Ectodermal cell (in vitro differentiated cells): Measurements from ENCODE around the gene VAV1.
"Not testable (repeated sequence)": the region's sequence is repeated elsewhere in the genome, so short reads cannot be mapped to it uniquely, and the experiment has no call there.

Experiments used
- H3K27ac ChIP-seq: 2 replicates; pipeline ENCODE4 v1.7.0; 2013; ENCODE audit warnings: mild to moderate bottlenecking, low read depth, low read length; ENCODE audit not compliant: insufficient read depth, poor library complexity, severe bottlenecking
- H3K27me3 ChIP-seq: 2 replicates; pipeline ENCODE4 v1.7.0; 2013; ENCODE audit warnings: mild to moderate bottlenecking, low read length; ENCODE audit not compliant: insufficient read depth, control insufficient read depth, poor library complexity, severe bottlenecking
- H3K36me3 ChIP-seq: one replicate; pipeline ENCODE4 v1.7.0; 2013; ENCODE audit warnings: low read length; ENCODE audit not compliant: control insufficient read depth, insufficient read depth
- H3K4me1 ChIP-seq: one replicate; pipeline ENCODE4 v1.7.0; 2013; ENCODE audit warnings: low read length; ENCODE audit not compliant: control insufficient read depth, insufficient read depth
- H3K4me3 ChIP-seq: 2 replicates; pipeline ENCODE4 v1.7.0; 2013; ENCODE audit warnings: low read depth, low read length, control low read depth; ENCODE audit not compliant: insufficient read depth
- H3K9me3 ChIP-seq: 2 replicates; pipeline ENCODE4 v1.7.0; 2013; ENCODE audit warnings: mild to moderate bottlenecking, low read length, moderate library complexity; ENCODE audit not compliant: control insufficient read depth
- WGBS, 2 experiments: methylation state at CpG; one replicate each; pipeline ENCODE4 v1.1.7; 2013; ENCODE audit warnings: missing lambda C conversion rate in 2 of 2; 5-methylcytosine and 5-hydroxymethylcytosine counted together

Gene VAV1

GRCh38 chr19:6774821-6775707 is 2.6 kb downstream of the VAV1 start:
- no peaks in the 10 kb centered on the region for H3K27me3 ChIP-seq
- no peaks in the 10 kb centered on the region for H3K4me1 ChIP-seq
- H3K36me3 ChIP-seq = no peaks in the 10 kb centered on the region
- WGBS, 2 experiments = 75 to 78% methylated on average over 10 of the region's 11 CpGs
- no peak overlapping the region for H3K4me3 ChIP-seq
- no peak overlapping the region for H3K27ac ChIP-seq
- no peaks in the 10 kb centered on the region for H3K9me3 ChIP-seq

- not testable (repeated sequence) for H3K27me3 ChIP-seq, H3K27ac ChIP-seq, H3K4me1 ChIP-seq, H3K36me3 ChIP-seq, H3K4me3 ChIP-seq, H3K9me3 ChIP-seq
Observed at GRCh38 chr19:6776045-6776444, 3.5 kb downstream of the VAV1 start.

GRCh38 chr19:6776999-6777398 is 4.5 kb downstream of the VAV1 start:
- no peak overlapping the region for H3K4me3 ChIP-seq
- no peaks in the 10 kb centered on the region for H3K36me3 ChIP-seq
- H3K27me3 ChIP-seq = no peaks in the 10 kb centered on the region
- H3K9me3 ChIP-seq = no peaks in the 10 kb centered on the region
- no peak overlapping the region for H3K27ac ChIP-seq
- H3K4me1 ChIP-seq = no peaks in the 10 kb centered on the region
- WGBS, 2 experiments = 81 to 83% methylated on average over 4 of the region's 4 CpGs

- Histone ChIP-seq H3K4me3 (no peak overlapping the region), H3K4me1 (no peaks in the 10 kb centered on the region), H3K27ac (no peak overlapping the region), H3K9me3 (no peaks in the 10 kb centered on the region), H3K36me3 (no peaks in the 10 kb centered on the region), H3K27me3 (no peaks in the 10 kb centered on the region)
- 79 to 87% methylated on average over 1 to 2 of the region's 2 CpGs for WGBS, 2 experiments
Observed at GRCh38 chr19:6777434-6777833, 4.9 kb downstream of the VAV1 start.

- WGBS, 2 experiments = 84 to 90% methylated on average over 4 of the region's 4 CpGs
- Histone ChIP-seq H3K27me3 (no peaks in the 10 kb centered on the region), H3K27ac (no peak overlapping the region), H3K9me3 (no peaks in the 10 kb centered on the region), H3K4me1 (no peaks in the 10 kb centered on the region), H3K36me3 (no peaks in the 10 kb centered on the region), H3K4me3 (no peak overlapping the region)
Observed at GRCh38 chr19:6778386-6778785, 5.9 kb downstream of the VAV1 start.

- Histone ChIP-seq H3K27me3 (no peaks in the 10 kb centered on the region), H3K4me1 (no peaks in the 10 kb centered on the region), H3K36me3 (no peaks in the 10 kb centered on the region), H3K27ac (no peak overlapping the region), H3K4me3 (no peak overlapping the region), H3K9me3 (no peaks in the 10 kb centered on the region)
- 79 to 83% methylated on average over 4 of the region's 4 CpGs for WGBS, 2 experiments
Observed at GRCh38 chr19:6779206-6779605, 6.7 kb downstream of the VAV1 start.

GRCh38 chr19:6787393-6787792 is 14.9 kb downstream of the VAV1 start:
- H3K27me3 ChIP-seq = no peaks in the 10 kb centered on the region
- H3K4me1 ChIP-seq = no peaks in the 10 kb centered on the region
- peaks cover 4% of the 10 kb centered on the region for H3K9me3 ChIP-seq
- WGBS, 2 experiments = 83 to 87% methylated on average over 4 of the region's 4 CpGs
- no peaks in the 10 kb centered on the region for H3K36me3 ChIP-seq
- H3K4me3 ChIP-seq = no peak overlapping the region
- no peak overlapping the region for H3K27ac ChIP-seq

GRCh38 chr19:6788896-6789295 is 16.4 kb downstream of the VAV1 start:
- peaks cover 6% of the 10 kb centered on the region for H3K9me3 ChIP-seq
- no peak overlapping the region for H3K4me3 ChIP-seq
- H3K27me3 ChIP-seq = no peaks in the 10 kb centered on the region
- 60 to 64% methylated on average over 4 of the region's 4 CpGs for WGBS, 2 experiments
- H3K27ac ChIP-seq = no peak overlapping the region
- H3K36me3 ChIP-seq = no peaks in the 10 kb centered on the region
- H3K4me1 ChIP-seq = no peaks in the 10 kb centered on the region

GRCh38 chr19:6790194-6791128 is 18.0 kb downstream of the VAV1 start:
- H3K4me1 ChIP-seq = no peaks in the 10 kb centered on the region
- no peak overlapping the region for H3K27ac ChIP-seq
- H3K36me3 ChIP-seq = no peaks in the 10 kb centered on the region
- WGBS, 2 experiments = 62 to 66% methylated on average over 5 of the region's 5 CpGs
- peaks cover 6% of the 10 kb centered on the region for H3K9me3 ChIP-seq
- no peaks in the 10 kb centered on the region for H3K27me3 ChIP-seq
- no peak overlapping the region for H3K4me3 ChIP-seq

GRCh38 chr19:6791237-6791636 is 18.7 kb downstream of the VAV1 start:
- peaks cover 6% of the 10 kb centered on the region for H3K9me3 ChIP-seq
- H3K4me3 ChIP-seq = no peak overlapping the region
- WGBS, 2 experiments = 49 to 56% methylated on average over 6 of the region's 6 CpGs
- no peak overlapping the region for H3K27ac ChIP-seq
- H3K27me3 ChIP-seq = no peaks in the 10 kb centered on the region
- no peaks in the 10 kb centered on the region for H3K36me3 ChIP-seq
- H3K4me1 ChIP-seq = no peaks in the 10 kb centered on the region
